SKM-1 (cell line): ENCODE results near the gene CDKN2AIPNL.
"Not testable (repeated sequence)": the region's sequence is repeated elsewhere in the genome, so short reads cannot be mapped to it uniquely, and the experiment has no call there.

Experiments used
- DNase-seq: peaks from one replicate; lab custom pipeline; 2025; ENCODE audit not compliant: unreplicated experiment; lab: John Stamatoyannopoulos, UW

Gene CDKN2AIPNL

GRCh38 chr5:134403951-134404350 is 7.7 kb downstream of the CDKN2AIPNL start:
- no peak for DNase-seq

DNA sequence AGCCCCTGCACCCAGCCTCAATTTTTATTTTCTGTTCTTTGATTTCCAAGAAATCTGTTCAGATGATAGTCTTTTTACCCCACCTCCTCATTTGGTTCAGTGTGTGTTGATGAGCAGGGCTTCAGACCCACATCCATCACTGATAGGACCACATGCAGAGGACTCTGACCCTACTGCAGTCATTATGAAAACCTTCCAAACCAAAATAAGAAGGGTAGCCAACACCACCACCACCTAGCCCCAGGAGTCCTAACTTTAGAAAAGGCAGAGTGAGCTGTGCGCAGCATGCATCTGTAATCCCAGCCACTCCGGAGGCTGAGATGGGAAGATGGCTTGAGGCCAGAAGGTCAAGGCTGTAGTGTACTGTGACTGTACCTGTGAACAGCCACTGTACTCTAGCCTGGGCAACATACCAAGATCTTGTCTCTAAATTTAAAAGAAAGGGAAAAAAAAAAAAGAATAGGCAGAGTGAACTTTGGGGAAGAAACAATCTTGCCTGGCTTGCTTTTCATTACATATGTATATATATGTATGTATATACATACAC is 13.0 kb downstream of the CDKN2AIPNL start:
- no peak for DNase-seq

DNA sequence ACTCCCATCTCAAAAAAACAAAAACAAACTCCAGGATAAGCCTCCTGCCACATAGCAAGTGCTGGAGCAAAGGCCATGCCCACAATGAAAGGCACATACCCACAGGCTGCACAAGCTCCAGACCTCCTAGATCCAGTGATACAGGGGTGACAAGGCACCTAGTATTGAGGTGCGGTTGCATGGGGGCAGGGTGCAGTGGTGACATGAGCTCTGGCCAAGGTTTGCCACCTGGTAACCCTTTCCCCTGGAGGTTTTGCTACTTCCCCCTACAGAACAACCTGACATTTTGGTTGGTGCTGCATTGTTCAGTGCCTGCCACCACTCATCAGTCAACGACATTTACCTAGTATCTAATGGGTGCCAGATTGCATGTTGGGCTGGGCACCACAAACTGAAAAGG is 14.5 kb downstream of the CDKN2AIPNL start:
- no peak for DNase-seq

DNA sequence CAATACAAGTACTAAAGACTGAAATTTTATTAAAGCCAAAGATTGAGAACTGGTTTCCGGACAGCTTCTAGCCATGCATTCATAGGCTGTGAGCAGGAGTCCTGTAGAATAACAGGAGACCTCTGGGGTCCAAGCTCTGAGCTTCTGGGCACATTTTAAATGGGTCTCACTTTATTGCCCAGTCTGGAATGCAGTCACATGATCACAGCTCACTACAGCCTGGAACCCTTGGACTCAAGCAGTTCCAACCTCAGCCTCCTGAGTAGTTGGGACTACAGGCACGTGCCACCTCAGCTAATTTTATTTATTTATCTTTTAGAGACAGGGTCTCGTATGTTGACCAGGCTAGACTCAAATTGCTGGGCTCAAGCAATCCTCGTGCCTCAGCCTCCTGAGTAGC is 15.4 kb downstream of the CDKN2AIPNL start:
- DNase-seq, result no peak

GRCh38 chr5:134394932-134395331 is 16.7 kb downstream of the CDKN2AIPNL start:
- DNase-seq, result no peak

DNA sequence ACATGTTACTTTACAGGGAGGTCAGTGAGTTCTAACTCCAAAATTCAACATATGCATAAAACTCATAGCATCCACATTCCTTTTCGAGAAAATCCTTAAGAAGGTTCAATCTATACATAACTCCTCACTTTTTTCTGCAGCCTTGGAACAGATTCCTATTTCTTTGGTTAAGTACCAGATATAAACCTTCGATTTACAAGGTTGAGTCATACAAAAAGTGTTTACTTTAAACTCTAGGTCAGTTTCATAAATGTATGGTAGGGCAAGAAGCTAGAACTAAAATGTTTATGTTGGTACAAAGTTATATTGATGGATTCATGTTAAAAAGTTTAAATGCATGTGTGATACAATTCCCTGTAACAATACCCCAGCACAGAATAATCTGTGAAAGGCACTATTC is 19.4 kb downstream of the CDKN2AIPNL start:
- no peak for DNase-seq

DNA sequence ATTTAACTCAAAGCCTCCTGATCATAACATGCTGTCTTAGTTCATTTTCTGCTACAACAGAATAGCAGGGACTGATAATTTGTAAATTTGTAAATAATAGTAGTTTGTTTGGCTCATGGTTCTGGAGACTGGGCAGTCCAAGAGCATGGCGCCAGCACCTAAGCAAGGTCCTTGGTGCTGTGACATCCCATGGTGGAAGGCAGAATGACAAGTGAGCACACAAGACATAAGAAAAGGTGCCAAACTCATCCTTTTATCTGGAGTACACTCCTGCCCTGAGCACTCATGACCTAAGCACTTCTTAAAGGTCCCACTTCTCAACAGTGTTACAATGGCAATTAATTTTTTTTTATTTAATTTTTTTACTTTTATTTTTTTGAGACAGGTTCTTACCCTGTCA is 24.2 kb downstream of the CDKN2AIPNL start:
- no peak for DNase-seq

DNA sequence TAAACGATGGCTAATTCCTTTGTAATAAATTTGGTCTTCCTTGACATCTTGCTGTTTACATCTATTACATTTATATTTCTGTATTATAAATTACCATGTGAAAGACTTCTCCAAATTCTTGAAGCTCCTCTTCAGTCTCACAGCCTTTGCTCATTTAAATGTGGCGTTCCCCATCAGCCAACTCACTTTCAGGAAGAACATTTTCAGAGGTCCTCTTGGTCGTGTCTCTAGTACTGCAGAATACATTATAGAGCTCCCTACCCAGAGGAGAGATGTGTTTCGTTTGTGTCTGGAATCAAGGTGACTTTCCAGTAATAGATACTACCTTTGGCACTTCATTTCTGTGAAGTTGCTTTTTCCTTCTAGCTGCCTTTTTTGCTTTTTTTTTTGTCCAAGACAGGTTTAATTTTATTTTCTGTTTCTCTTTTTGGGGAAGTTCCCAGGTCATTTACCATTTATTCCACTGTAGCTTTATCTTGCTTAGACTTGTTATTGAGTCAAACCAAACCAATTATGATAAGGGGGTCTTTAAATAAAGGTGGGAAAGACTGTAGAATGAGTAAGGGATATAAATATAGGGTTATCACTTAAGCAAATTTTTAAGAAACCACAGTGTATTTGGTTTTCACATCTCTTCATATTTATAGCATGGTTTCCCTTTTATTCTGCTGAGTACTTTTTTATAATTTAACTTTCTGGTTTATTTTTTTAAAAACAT is 27.5 kb downstream of the CDKN2AIPNL start:
- DNase-seq, result no peak

DNA sequence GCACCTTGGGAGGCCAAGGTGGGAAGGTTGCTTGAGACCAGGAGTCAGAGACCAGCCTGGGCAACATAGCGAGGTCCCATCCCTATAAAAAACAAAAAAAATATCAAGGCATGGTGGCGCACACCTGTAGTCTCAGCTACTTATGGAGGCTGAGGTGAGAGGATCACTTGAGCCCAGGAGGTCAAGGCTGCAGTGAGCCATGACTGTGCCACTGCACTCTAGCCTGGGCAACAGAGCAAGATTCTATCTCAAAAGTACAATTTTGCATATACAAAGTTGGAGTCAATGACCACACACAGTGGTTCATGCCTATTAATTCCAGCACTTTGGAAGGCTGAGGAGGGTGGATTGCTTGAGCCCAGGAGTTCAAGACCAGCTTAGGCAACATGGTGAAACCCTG is 29.5 kb downstream of the CDKN2AIPNL start:
- not testable (repeated sequence) for DNase-seq

- DNase-seq, result no peak
These were observed 31.3 kb downstream of the CDKN2AIPNL start for GRCh38 chr5:134380346-134380745.

- no peak for DNase-seq
These were observed 37.4 kb downstream of the CDKN2AIPNL start for GRCh38 chr5:134374232-134374631.

DNA sequence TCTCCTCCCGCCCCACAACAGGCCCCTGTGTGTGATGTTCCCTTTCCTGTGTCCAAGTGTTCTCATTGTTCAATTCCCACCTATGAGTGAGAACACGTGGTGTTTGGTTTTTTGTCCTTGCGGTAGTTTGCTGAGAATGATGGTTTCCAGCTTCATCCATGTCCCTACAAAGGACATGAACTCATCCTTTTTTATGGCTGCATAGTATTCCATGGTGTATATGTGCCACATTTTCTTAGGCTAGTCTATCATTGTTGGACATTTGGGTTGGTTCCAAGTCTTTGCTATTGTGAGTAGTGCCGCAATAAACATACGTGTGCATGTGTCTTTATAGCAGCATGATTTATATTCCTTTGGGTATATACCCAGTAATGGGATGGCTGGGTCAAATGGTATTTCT is 38.0 kb downstream of the CDKN2AIPNL start:
- not testable (repeated sequence) for DNase-seq

DNA sequence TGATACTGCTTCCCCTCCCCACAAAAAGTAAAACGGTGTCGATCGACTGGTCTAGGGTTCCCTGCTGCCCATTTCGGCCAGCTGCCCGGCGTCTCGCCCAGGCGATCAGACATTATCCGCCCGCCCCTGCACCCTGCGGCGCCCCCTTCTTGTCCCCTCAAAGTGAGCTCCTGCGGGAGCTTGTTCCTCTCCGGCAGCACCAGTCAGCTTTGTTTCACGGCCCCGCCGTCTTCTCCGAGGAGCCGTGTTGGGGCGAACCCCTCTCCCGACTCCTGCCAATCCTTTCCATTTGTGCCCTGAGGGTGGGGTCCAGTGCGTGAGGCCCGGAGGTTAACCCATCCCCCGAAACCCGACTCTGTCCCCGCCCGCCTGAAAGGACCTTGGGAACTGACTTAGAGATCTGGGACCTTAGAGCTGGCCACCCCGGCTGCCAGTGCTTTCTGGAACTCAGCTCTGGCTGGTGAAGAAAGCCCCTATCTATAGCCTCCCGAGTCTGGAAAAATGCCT is 39.8 kb downstream of the CDKN2AIPNL start:
- no peak for DNase-seq

GRCh38 chr5:134370871-134371833 is 40.5 kb downstream of the CDKN2AIPNL start, which contains the start of gene UBE2B:
Gene UBE2B, plus strand, starts transcription at chr5:134371569. Its CDS starts 27 bp downstream, at chr5:134371596.
- peak; percentile 98 for DNase-seq

GRCh38 chr5:134370311-134370870 is 41.3 kb downstream of the CDKN2AIPNL start:
- DNase-seq, result no peak

DNA sequence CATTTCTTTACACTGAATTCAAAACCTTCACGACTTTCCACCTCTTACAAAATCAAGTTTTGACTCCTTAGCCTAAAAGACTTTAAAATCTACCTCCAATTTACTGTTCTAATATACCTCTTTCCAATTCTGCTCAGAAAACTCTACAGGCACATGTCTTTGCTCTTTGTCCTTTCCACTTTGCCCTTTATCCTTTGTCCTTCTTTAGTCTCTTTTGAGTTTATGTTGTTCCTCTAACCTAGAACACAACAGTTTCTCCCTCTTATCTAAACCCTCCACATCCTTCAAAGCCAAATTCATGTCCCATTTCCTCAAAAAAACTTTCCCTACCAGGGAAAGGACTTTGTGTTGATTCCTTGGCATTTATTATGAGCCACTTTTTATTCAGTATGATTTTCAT is 46.1 kb downstream of the CDKN2AIPNL start:
- DNase-seq, result no peak

DNA sequence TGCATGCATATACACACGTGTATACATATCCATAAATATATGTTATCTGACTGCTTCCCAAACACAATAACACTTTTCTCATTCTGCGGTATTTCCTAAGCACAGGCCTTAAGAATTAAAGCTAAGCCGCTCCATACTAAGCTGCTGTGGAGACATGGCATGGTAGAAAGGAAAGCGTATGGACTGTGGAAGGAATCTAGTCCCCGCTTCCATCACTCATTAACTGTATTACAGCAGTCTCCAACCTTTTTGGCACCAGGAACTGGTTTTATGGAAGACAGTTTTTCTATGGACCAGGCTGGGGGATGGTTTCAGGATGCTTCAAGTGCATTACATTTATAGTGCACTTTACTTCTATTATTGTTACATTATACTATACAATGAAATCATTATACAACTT is 56.0 kb downstream of the CDKN2AIPNL start:
- no peak for DNase-seq
